GM19193 (cell line): ENCODE measurements around the gene MYBL2.

Experiments used
- POLR2A ChIP-seq: IDR thresholded peaks from 4 replicates; pipeline ENCODE4 v1.6.1; 2011; ENCODE audit not compliant: insufficient read depth, insufficient read length; ENCODE audit errors: extremely low read depth

MYBL2 gene

GRCh38 chr20:43715044-43715443, 48.1 kb downstream of the MYBL2 start:
- TF ChIP-seq POLR2A = no peak

DNA sequence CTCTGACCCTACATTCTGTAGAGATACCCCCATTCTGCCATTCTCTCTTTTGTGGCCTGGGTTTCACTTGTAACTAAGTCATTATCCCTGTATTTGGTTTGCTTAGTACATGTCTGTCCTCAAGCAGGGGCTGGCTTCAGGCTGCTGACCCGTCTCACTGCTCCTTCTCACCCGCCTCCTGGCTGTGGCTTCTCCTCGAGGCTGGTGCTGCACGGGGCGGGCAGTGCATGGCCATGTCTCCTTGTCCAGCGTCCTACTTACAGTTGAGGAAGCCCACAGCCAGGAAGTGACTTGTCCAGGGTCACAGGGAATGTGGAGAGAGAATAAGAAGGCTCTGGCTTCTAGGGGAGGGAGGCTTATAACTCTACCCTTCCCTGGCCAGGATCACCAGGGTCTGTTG, 48.6 kb downstream of the MYBL2 start:
- TF ChIP-seq POLR2A = no peak

- no peak for TF ChIP-seq POLR2A
Measured at GRCh38 chr20:43716123-43716522, 49.2 kb downstream of the MYBL2 start.

GRCh38 chr20:43716757-43717615, 50.1 kb downstream of the MYBL2 start:
- no peak for TF ChIP-seq POLR2A

DNA sequence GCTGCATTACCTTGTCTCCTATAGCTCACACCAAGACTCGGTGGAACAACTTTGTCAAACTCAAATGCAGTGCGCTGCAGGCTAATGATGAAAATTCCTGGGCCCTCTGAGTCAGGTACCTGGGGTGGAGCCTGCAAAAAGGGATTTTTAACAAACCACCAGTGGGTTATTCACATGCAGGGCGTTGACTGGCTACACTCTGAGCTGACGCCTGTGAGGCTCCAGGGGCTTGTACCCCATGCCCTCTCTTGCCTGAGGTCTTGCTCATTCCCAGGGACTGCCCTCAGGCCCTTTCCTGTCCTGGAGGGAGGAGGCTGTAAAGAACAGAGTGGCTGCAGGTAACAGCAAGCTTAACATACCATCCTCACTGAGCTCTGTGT, 50.7 kb downstream of the MYBL2 start:
- no peak for TF ChIP-seq POLR2A

DNA sequence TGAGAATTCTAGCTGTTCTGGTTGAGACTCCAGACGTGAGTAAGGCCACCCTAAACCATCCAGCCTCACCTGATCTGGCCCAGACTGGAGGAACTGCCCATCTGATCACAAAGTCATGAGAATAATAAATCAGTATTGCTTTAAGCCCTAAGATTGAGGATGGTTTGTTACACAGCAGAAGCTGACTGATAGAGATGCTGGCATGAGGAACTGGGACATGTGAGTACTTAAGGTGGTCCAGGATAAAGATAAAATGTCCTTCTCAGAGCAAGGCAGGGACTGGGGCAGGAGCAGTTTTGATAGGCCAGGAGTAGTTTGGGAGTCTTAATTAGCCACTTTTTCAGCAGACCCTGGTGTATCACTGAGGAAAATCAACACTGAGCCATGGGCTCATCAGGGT, 53.1 kb downstream of the MYBL2 start:
- TF ChIP-seq POLR2A = no peak

GRCh38 chr20:43721097-43721428, 54.1 kb downstream of the MYBL2 start:
- TF ChIP-seq POLR2A = no peak

GRCh38 chr20:43721429-43722152, 54.7 kb downstream of the MYBL2 start:
- TF ChIP-seq POLR2A = no peak

GRCh38 chr20:43722153-43722505, 55.2 kb downstream of the MYBL2 start:
- no peak for TF ChIP-seq POLR2A

- no peak for TF ChIP-seq POLR2A
Measured at GRCh38 chr20:43723186-43723585, 56.3 kb downstream of the MYBL2 start.

- no peak for TF ChIP-seq POLR2A
Measured at GRCh38 chr20:43723735-43724134, 56.8 kb downstream of the MYBL2 start.

DNA sequence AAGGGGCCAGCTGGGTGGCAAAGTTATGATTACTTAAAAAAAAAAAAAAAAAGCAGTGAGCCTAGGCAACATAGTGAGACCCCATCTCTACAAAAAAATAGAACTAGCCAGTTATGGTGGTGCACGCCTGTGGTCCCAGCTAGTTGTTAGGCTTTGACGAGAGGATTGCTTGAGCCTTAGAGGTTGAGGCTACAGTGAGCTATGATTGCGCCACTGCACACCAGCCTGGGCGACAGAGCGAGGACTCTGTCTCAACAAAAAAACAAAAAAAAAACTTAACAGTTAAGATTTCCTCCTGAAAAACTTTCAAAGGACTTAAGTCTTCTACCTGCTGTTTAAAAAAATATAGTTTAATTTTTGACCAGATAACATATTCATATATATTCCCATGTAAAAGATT, 57.5 kb downstream of the MYBL2 start:
- no peak for TF ChIP-seq POLR2A

DNA sequence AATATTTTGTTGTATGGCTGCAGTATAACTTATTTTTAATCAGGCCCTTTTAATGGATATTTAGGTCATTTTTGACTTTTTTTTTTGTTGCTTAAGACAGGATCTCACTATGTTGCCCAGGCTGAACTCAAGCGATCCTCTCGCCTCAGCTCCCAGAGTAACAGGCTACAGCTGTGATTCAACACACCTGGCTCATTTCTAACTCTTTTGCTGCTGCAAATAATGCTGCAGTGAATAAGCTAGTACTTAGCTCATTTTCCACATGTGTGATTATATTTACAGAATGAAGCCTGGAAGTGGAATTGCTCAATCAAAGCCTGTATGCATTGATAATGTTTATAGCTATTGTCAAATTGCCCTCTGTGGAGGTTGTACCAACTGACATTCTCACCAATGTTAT, 58.8 kb downstream of the MYBL2 start:
- no peak for TF ChIP-seq POLR2A

GRCh38 chr20:43726333-43726732, 59.4 kb downstream of the MYBL2 start:
- no peak for TF ChIP-seq POLR2A

- TF ChIP-seq POLR2A = no peak
Measured at GRCh38 chr20:43726811-43727338, 60.0 kb downstream of the MYBL2 start, which contains the start of gene GTSF1L. Gene GTSF1L (minus strand): TSS chr20:43727002. CDS start chr20:43726694, 308 bp downstream.
